Muscle of leg (tissue), 11 donors: Measurements from ENCODE around the gene CHST11. TPM values are rescaled to one million over a fixed set of nuclear protein-coding genes. Genes with fewer than 3 reads are reported as not detected.
"Not testable (repeated sequence)": the region's sequence is repeated elsewhere in the genome, so short reads cannot be mapped to it uniquely, and the experiment has no call there.

ENCODE experiments used
- DNase-seq: peaks from one replicate; pipeline ENCODE4 v3.0.0; 2013
- H3K27ac ChIP-seq: one replicate; pipeline ENCODE4 v1.5.1; 2013; ENCODE audit warnings: mild to moderate bottlenecking, low read length, control low read depth
- H3K27me3 ChIP-seq: one replicate; pipeline ENCODE4 v1.6.1; 2013; ENCODE audit warnings: low read length; ENCODE audit not compliant: control insufficient read depth, insufficient read depth
- H3K36me3 ChIP-seq: one replicate; pipeline ENCODE4 v1.6.1; 2013; ENCODE audit warnings: low read length; ENCODE audit not compliant: control insufficient read depth, insufficient read depth
- H3K4me1 ChIP-seq: one replicate; pipeline ENCODE4 v1.6.1; 2013; ENCODE audit warnings: low read length; ENCODE audit not compliant: control insufficient read depth, insufficient read depth
- H3K4me3 ChIP-seq: one replicate; pipeline ENCODE4 v1.5.1; 2013; ENCODE audit warnings: low read length, control low read depth
- H3K9me3 ChIP-seq: replicated peaks from 2 replicates; pipeline ENCODE4 v1.6.1; 2013; ENCODE audit warnings: low read depth, low read length; ENCODE audit not compliant: control insufficient read depth
- WGBS: methylation state at CpG from one replicate; pipeline ENCODE4 v1.1.5; 2013; ENCODE audit warnings: missing lambda C conversion rate; ENCODE audit not compliant: insufficient coverage; 5-methylcytosine and 5-hydroxymethylcytosine counted together
- polyA plus RNA-seq, 8 donors: library from polyadenylated mRNA; unstranded; fragments of 120-200 nt; gene quantifications; one replicate each; pipeline versions ENCODE4 v1.2.1 to v1.2.3, GENCODE V29; 2013; ENCODE audit warnings: inconsistent platforms in 1 of 8, low replicate concordance in 1 of 8; ENCODE audit not compliant: insufficient read length in 8 of 8, insufficient read depth in 1 of 8
- total RNA-seq: library from RNA; stranded (reverse); fragments of 120-200 nt; gene quantifications from one replicate; pipeline ENCODE4 v1.2.4, GENCODE V29; 2013

Gene CHST11
- total and polyA plus RNA-seq, 9 donors: 1.1 to 3.9 (median 2.3) TPM

GRCh38 chr12:104799458-104799857, 342.7 kb downstream of the CHST11 start:
- WGBS: no CpG with 5 or more reads among the region's 1 CpG
- H3K27me3 ChIP-seq: no peaks in the 10 kb centered on the region
- no peaks in the 10 kb centered on the region for H3K36me3 ChIP-seq
- DNase-seq: no peak
- no peak overlapping the region for H3K27ac ChIP-seq
- H3K4me1 ChIP-seq: no peaks in the 10 kb centered on the region
- no peaks in the 10 kb centered on the region for H3K9me3 ChIP-seq
- H3K4me3 ChIP-seq: no peak overlapping the region

DNA sequence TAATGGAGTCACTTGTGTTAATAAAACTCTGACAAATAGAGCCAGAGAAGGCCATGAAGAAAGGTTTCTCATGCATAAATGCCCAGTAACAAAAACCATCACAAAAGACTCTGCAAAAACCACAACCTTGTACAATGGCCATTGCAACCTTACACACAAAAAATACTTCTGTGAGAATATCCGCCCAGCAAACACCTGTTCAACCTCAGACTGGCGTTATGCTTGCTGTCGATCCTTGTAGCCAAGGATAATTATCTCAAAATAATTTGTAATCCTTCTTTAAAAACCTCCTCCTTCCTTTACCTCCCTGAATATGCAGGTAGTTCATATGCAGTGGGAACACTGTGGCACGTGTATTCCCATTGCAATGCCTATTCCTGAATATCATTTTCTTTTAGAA, 344.3 kb downstream of the CHST11 start:
- no peak overlapping the region for H3K4me3 ChIP-seq
- DNase-seq: no peak
- no peaks in the 10 kb centered on the region for H3K27me3 ChIP-seq
- H3K36me3 ChIP-seq: no peaks in the 10 kb centered on the region
- H3K27ac ChIP-seq: no peak overlapping the region
- WGBS: no CpG with 5 or more reads among the region's 4 CpGs
- H3K9me3 ChIP-seq: no peaks in the 10 kb centered on the region
- H3K4me1 ChIP-seq: no peaks in the 10 kb centered on the region

DNA sequence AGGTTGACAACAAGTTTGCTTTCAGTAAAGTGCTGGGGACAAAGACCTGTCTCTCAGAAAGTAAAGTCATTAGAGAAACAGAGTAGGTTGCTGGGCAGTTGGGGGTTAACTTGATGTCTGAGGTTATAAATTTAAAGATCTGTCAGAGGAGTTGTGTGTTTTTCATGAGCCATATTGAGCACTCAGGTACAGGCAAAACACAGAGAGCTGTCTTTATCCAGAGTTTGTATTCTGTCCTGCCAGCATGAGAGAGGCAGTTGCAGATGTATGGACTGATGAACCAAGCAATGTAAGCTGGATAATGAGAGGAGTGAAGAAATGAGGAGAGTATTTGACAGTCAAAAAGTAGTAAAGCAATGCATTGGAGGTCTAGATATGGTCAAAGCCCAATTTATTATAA, 344.7 kb downstream of the CHST11 start:
- no peak overlapping the region for H3K4me3 ChIP-seq
- no peak for DNase-seq
- no peaks in the 10 kb centered on the region for H3K27me3 ChIP-seq
- no peaks in the 10 kb centered on the region for H3K36me3 ChIP-seq
- H3K4me1 ChIP-seq: no peaks in the 10 kb centered on the region
- H3K9me3 ChIP-seq: no peaks in the 10 kb centered on the region
- H3K27ac ChIP-seq: no peak overlapping the region

- DNase-seq: no peak
- H3K9me3 ChIP-seq: no peaks in the 10 kb centered on the region
- H3K36me3 ChIP-seq: no peaks in the 10 kb centered on the region
- H3K27me3 ChIP-seq: no peaks in the 10 kb centered on the region
- H3K4me1 ChIP-seq: no peaks in the 10 kb centered on the region
- WGBS: no CpG with 5 or more reads among the region's 3 CpGs
- no peak overlapping the region for H3K27ac ChIP-seq
- H3K4me3 ChIP-seq: no peak overlapping the region
Observed at GRCh38 chr12:104802208-104802607, 345.5 kb downstream of the CHST11 start.

DNA sequence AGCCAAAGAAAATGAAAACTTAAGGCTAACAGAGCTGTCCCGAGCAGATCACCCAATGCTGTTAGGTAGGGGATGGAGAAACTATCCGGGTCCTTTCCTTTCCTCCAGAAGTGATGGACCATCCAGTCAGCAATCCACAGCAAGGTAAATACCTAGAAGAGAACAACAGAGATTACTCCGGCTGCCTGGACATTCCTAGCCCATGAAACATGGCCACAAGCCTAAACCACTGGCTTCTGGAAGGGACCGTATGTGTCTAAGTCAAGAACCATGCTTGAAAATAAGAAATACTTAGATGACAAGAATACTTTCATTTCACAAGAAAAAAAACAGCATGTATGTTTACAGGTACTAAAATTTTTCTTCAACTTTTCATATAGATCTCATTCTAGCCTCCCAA, 348.4 kb downstream of the CHST11 start:
- no peak for DNase-seq
- no CpG with 5 or more reads among the region's 4 CpGs for WGBS
- H3K27ac ChIP-seq: no peak overlapping the region

DNA sequence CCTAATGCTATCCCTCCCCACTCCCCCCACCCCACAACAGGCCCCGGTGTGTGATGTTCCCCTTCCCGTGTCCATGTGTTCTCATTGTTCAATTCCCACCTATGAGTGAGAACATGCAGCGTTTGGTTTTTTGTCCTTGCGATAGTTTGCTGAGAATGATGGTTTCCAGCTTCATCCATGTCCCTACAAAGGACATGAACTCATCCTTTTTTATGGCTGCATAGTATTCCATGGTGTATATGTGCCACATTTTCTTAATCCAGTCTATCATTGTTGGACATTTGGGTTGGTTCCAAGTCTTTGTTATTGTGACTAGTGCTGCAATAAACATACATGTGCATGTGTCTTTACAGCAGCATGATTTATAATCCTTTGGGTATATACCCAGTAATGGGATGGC, 349.4 kb downstream of the CHST11 start:
- WGBS: 100% methylated on average over 1 of the region's 4 CpGs

More for the DNA sequence above, 348.4 kb downstream of the CHST11 start:
- no peaks in the 10 kb centered on the region for H3K27me3 ChIP-seq
- no peak overlapping the region for H3K4me3 ChIP-seq
- no peaks in the 10 kb centered on the region for H3K4me1 ChIP-seq
- no peaks in the 10 kb centered on the region for H3K36me3 ChIP-seq
- H3K9me3 ChIP-seq: no peaks in the 10 kb centered on the region

DNA sequence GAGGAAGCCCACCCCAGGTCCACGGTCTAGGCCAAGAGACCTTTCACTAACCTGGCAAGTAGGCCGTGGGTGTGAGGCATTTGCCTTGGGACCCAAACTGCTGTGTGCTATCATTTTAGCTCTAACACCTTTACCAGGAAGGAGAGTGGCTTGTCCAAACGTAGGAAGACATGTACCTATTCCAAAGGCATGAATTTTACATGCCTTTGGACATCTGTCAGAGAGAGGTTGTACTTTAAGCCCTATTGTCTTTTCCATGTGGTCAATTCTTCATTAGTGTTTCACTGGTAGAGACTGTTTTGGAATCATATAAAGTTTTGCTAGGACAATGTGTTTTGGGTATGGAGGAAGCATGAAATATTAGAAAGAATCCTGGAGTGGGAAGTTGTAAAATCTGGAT, 352.5 kb downstream of the CHST11 start:
- Histone ChIP-seq H3K27ac (no peak overlapping the region), H3K27me3 (no peaks in the 10 kb centered on the region), H3K36me3 (no peaks in the 10 kb centered on the region), H3K4me1 (no peaks in the 10 kb centered on the region), H3K9me3 (no peaks in the 10 kb centered on the region), H3K4me3 (no peak overlapping the region)
- WGBS: no CpG with 5 or more reads among the region's 3 CpGs
- no peak for DNase-seq

More for the DNA sequence above, 349.4 kb downstream of the CHST11 start:
- H3K4me3 ChIP-seq, DNase-seq, H3K9me3 ChIP-seq, H3K27ac ChIP-seq, H3K27me3 ChIP-seq, H3K4me1 ChIP-seq, H3K36me3 ChIP-seq: not testable (repeated sequence)

DNA sequence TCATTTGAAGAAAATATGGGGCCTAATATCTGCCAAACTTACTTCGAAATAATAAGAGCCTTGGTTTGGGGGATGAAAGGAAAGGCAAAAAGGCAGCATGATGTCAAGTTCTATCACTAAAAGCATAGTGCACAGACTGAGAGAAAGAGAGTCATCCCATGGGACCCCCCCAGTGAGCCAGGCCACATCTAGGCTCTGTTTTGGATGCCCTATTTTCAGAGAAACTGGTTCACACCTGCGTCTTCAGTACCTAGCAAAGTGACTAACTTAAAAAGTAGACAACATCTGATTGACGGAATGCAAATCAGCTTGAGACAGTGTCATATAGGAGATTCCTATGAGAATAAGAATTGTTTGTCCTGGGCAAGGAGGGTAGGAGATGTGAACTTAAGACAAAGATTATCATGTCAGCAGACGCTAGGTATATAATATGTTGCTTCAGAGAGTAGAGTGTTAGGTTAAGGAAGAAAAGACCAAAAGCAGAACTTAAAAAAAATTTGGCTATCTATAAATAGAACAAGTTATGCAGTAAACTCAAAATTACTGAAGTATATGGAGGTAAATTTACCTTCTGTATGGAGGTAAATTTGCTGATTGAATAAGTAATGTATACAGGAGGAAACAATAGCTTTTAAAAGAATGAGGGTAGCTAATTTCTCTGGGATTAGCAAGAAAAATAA, 353.1 kb downstream of the CHST11 start:
- no peaks in the 10 kb centered on the region for H3K9me3 ChIP-seq
- WGBS: 73% methylated on average over 3 of the region's 4 CpGs

More for the DNA sequence above, 353.1 kb downstream of the CHST11 start:
- Histone ChIP-seq H3K36me3 (no peaks in the 10 kb centered on the region), H3K4me1 (no peaks in the 10 kb centered on the region), H3K27ac (no peak overlapping the region), H3K27me3 (no peaks in the 10 kb centered on the region), H3K4me3 (no peak overlapping the region)
- no peak for DNase-seq

Other genes starting within 250 kb of the CHST11 start
- 44.2 TPM for gene TXNRD1, start 241.2 kb upstream of the CHST11 start, total RNA-seq
- gene TXNRD1, start 241.2 kb upstream of the CHST11 start, polyA plus RNA-seq: 10 to 100 TPM; 30.2 to 42.6 (median 39.1) TPM
- 2.7 TPM for gene EID3, start 153.2 kb upstream of the CHST11 start, total RNA-seq
- gene EID3, start 153.2 kb upstream of the CHST11 start, polyA plus RNA-seq: 1 to 10 TPM; 1.5 to 4.2 (median 2.6) TPM